Lower lobe of right lung (tissue), 2 donors: ENCODE data around the gene SLC17A1. TPM values are rescaled to one million over a fixed set of nuclear protein-coding genes. Genes with fewer than 3 reads are reported as not detected.

Experiments used
- ATAC-seq, 2 donors: fragments of 200-7000 bp; cut with Tn5 transposase; one replicate each; pipeline ENCODE4 v1.9.1; 2020 to 2022; ENCODE audit warnings: mild to moderate bottlenecking in 2 of 2, moderate library complexity in 2 of 2
- DNase-seq: peaks from one replicate; pipeline ENCODE4 v3.0.0-alpha.2; 2020
- H3K27ac ChIP-seq: fragments of 200-600 bp; one replicate; pipeline ENCODE4 v1.8.0; 2022
- H3K27me3 ChIP-seq: fragments of 200-600 bp; one replicate; pipeline ENCODE4 v1.8.0; 2022; ENCODE audit warnings: low read depth
- H3K36me3 ChIP-seq: fragments of 200-600 bp; one replicate; pipeline ENCODE4 v1.8.0; 2022; ENCODE audit warnings: mild to moderate bottlenecking
- H3K4me1 ChIP-seq: fragments of 200-600 bp; one replicate; pipeline ENCODE4 v1.8.0; 2022
- H3K4me3 ChIP-seq: fragments of 200-600 bp; one replicate; pipeline ENCODE4 v1.8.0; 2022; ENCODE audit warnings: mild to moderate bottlenecking
- H3K9me3 ChIP-seq: fragments of 200-600 bp; one replicate; pipeline ENCODE4 v1.8.0; 2022
- CTCF ChIP-seq: fragments of 200-600 bp; IDR thresholded peaks from one replicate; pipeline ENCODE4 v1.8.0; 2022; ENCODE audit warnings: antibody characterized with exemption, mild to moderate bottlenecking
- intact Hi-C: fragments of 100-400 bp; cut with DNase I; formaldehyde crosslinking; loops from one replicate; pipeline ENCODE4 v1.11.0; 2022
- total RNA-seq: library from RNA; stranded (reverse); fragmentation: NEBNext Ultra II Directional; extraction: Animal tissue kit (Norgen Biotek cat#: 25700); gene quantifications from one replicate; pipeline ENCODE4 v1.2.1, GENCODE V29; 2021
- donor health status: DM: no; HTN: yes; CAD: no; lungs with severe emphysema.

The SLC17A1 gene
- total RNA-seq, 1 donor from 2014 or later, result not detected

GRCh38 chr6:25788305-25788922 is 43.4 kb downstream of the SLC17A1 start:
- H3K36me3 ChIP-seq, result no peaks in the 10 kb centered on the region
- intact Hi-C loops, result no loop called here

GRCh38 chr6:25787428-25787827 is 44.4 kb downstream of the SLC17A1 start:
- TF ChIP-seq CTCF, result no peak
- H3K4me3 ChIP-seq, result no peak overlapping the region
- no peaks in the 10 kb centered on the region for H3K27me3 ChIP-seq
- intact Hi-C loops, result no loop called here
- H3K36me3 ChIP-seq, result no peaks in the 10 kb centered on the region
- no peak for ATAC-seq
- no peaks in the 10 kb centered on the region for H3K9me3 ChIP-seq
- no peak for DNase-seq
- H3K4me1 ChIP-seq, result no peaks in the 10 kb centered on the region
- H3K27ac ChIP-seq, result no peak overlapping the region

More at GRCh38 chr6:25788305-25788922, 43.4 kb downstream of the SLC17A1 start:
- H3K4me3 ChIP-seq, result no peak overlapping the region
- TF ChIP-seq CTCF, result peak; percentile 53
- DNase-seq, result peak; percentile 44
- no peaks in the 10 kb centered on the region for H3K4me1 ChIP-seq
- no peak overlapping the region for H3K27ac ChIP-seq
- peak; percentile 83 to 85 for ATAC-seq
- H3K27me3 ChIP-seq, result no peaks in the 10 kb centered on the region
- H3K9me3 ChIP-seq, result no peaks in the 10 kb centered on the region

- Histone ChIP-seq H3K27ac (no peak overlapping the region), H3K36me3 (no peaks in the 10 kb centered on the region), H3K9me3 (no peaks in the 10 kb centered on the region), H3K4me1 (no peaks in the 10 kb centered on the region), H3K27me3 (no peaks in the 10 kb centered on the region), H3K4me3 (no peak overlapping the region)
- intact Hi-C loops, result no loop called here
- DNase-seq, result no peak
- TF ChIP-seq CTCF, result no peak
- ATAC-seq, result no peak
Observed at GRCh38 chr6:25781134-25781533, 50.7 kb downstream of the SLC17A1 start.

GRCh38 chr6:25777856-25778649 is 53.8 kb downstream of the SLC17A1 start:
- no peaks in the 10 kb centered on the region for H3K4me1 ChIP-seq
- no peak overlapping the region for H3K27ac ChIP-seq
- ATAC-seq (no peak), DNase-seq (no peak)
- no peak overlapping the region for H3K4me3 ChIP-seq
- H3K27me3 ChIP-seq, result no peaks in the 10 kb centered on the region
- no peak for TF ChIP-seq CTCF
- no peaks in the 10 kb centered on the region for H3K9me3 ChIP-seq
- intact Hi-C loops, result no loop called here
- H3K36me3 ChIP-seq, result no peaks in the 10 kb centered on the region

GRCh38 chr6:25777031-25777430 is 54.8 kb downstream of the SLC17A1 start:
- no peak for TF ChIP-seq CTCF
- intact Hi-C loops, result no loop called here
- DNase-seq (no peak), ATAC-seq (no peak)
- H3K27ac ChIP-seq, result no peak overlapping the region
- no peak overlapping the region for H3K4me3 ChIP-seq
- no peaks in the 10 kb centered on the region for H3K27me3 ChIP-seq
- H3K36me3 ChIP-seq, result no peaks in the 10 kb centered on the region
- no peaks in the 10 kb centered on the region for H3K9me3 ChIP-seq
- no peaks in the 10 kb centered on the region for H3K4me1 ChIP-seq
